GM12892 (cell line): ENCODE measurements around the gene SF3B1.

ENCODE experiments used
- POLR2A ChIP-seq: IDR thresholded peaks from 2 replicates; pipeline ENCODE4 v1.6.1; 2011; ENCODE audit warnings: low read depth, low read length, control low read depth
- POLR2AphosphoS5 ChIP-seq: IDR thresholded peaks from 2 replicates; pipeline ENCODE4 v1.6.1; 2011; ENCODE audit warnings: low read depth, low read length, control low read depth

GRCh38 chr2:197349699-197350098 is 85.1 kb downstream of the SF3B1 start:
- no peak for TF ChIP-seq POLR2A
- no peak for TF ChIP-seq POLR2AphosphoS5
